ENCODE results near the gene ARPC2. TPM values are rescaled to one million over a fixed set of nuclear protein-coding genes. Genes with fewer than 3 reads are reported as not detected.

The ARPC2 gene
- total and polyA plus RNA-seq, 2 of the 13 experiments (the other 11 are each of a cell fraction or from before 2014, with no cell fraction given), result 168 to 303 TPM

GRCh38 chr2:218292048-218293014 is 75.3 kb downstream of the ARPC2 start, which contains the start of gene TMBIM1 (continued):
- TF ChIP-seq ARID5B (CRISPR knock-in tag; IDR thresholded peaks at IDR 0.05) (no peak), ZC3H4 (CRISPR knock-in tag; IDR thresholded peaks at IDR 0.05; ENCODE audit: borderline replicate concordance) (0 out of 2 replicates have a peak, but pooled peaks have one; percentile 29), TCF7L2 (IDR thresholded peaks at IDR 0.05; ENCODE audit: low read depth, low read length) (no peak), FOXA3 (CRISPR knock-in tag; IDR thresholded peaks at IDR 0.05) (peak; percentile 34; the same call in 1 of the 2 replicates), PLRG1 (conservative IDR thresholded peaks at IDR 0.05) (no peak), IRF9 (CRISPR knock-in tag; IDR thresholded peaks at IDR 0.05; ENCODE audit: borderline replicate concordance) (peak; percentile 20; the same call in 1 of the 2 replicates), FOSL1 (CRISPR knock-in tag; IDR thresholded peaks at IDR 0.05; ENCODE audit: borderline replicate concordance) (no peak), ZNF7 (CRISPR knock-in tag; IDR thresholded peaks at IDR 0.05) (no peak), MBNL3 (CRISPR knock-in tag; conservative IDR thresholded peaks at IDR 0.05) (no peak), PHF8 (CRISPR knock-in tag; IDR thresholded peaks at IDR 0.05) (peak; percentile 90), MZF1 (CRISPR knock-in tag; IDR thresholded peaks at IDR 0.05; ENCODE audit: borderline replicate concordance) (no peak), ZNF562 (CRISPR knock-in tag; IDR thresholded peaks at IDR 0.05; ENCODE audit: borderline replicate concordance) (no peak), ZNF790 (CRISPR knock-in tag; IDR thresholded peaks at IDR 0.05; ENCODE audit: borderline replicate concordance) (no peak; the same call in 1 of the 2 replicates), TBL1XR1 (IDR thresholded peaks at IDR 0.05; ENCODE audit: borderline replicate concordance, low read length, partially characterized antibody) (no peak), SSRP1 (CRISPR knock-in tag; IDR thresholded peaks at IDR 0.05) (no peak), NFAT5 (CRISPR knock-in tag; IDR thresholded peaks at IDR 0.05) (peak; percentile 68), ZNF629 (CRISPR knock-in tag; conservative IDR thresholded peaks at IDR 0.05) (peak; percentile 42; the same call in 1 of the 2 replicates), ZNF383 (CRISPR knock-in tag; IDR thresholded peaks at IDR 0.05; ENCODE audit: borderline replicate concordance) (no peak), JDP2 (CRISPR knock-in tag; IDR thresholded peaks at IDR 0.05; ENCODE audit: borderline replicate concordance) (no peak)
